Psoas muscle (tissue), 8 donors: ENCODE data around the gene MMP12. TPM values are rescaled to one million over a fixed set of nuclear protein-coding genes. Genes with fewer than 3 reads are reported as not detected.

ENCODE experiments used
- ATAC-seq, 4 donors: fragments of 200-7000 bp; cut with Tn5 transposase; one replicate each; pipeline ENCODE4 v1.9.1; 2020; ENCODE audit warnings: moderate library complexity in 3 of 4, mild to moderate bottlenecking in 2 of 4
- DNase-seq, 2 donors: peaks; one replicate each; pipeline ENCODE4 v3.0.0-alpha.2; 2020
- H3K27ac ChIP-seq: fragments of 200-600 bp; one replicate; pipeline ENCODE4 v1.8.0; 2022
- H3K27me3 ChIP-seq, 3 donors: fragments of 200-600 bp in 1 of 3; one replicate each; pipeline versions ENCODE4 v1.6.1 to v1.8.0; 2013 to 2022; ENCODE audit warnings: low read length in 2 of 3, mild to moderate bottlenecking in 2 of 3, moderate library complexity in 1 of 3; ENCODE audit not compliant: insufficient read depth in 3 of 3
- H3K36me3 ChIP-seq, 2 donors: fragments of 200-600 bp in 1 of 2; one replicate each; pipeline versions ENCODE4 v1.6.1 to v1.8.0; 2013 to 2022; ENCODE audit warnings: low read depth in 1 of 2, mild to moderate bottlenecking in 1 of 2, moderate library complexity in 1 of 2; ENCODE audit not compliant: insufficient read depth in 1 of 2
- H3K4me1 ChIP-seq: fragments of 200-600 bp; one replicate; pipeline ENCODE4 v1.8.0; 2022
- H3K4me3 ChIP-seq: fragments of 200-600 bp; one replicate; pipeline ENCODE4 v1.8.0; 2022; ENCODE audit warnings: mild to moderate bottlenecking
- H3K9me3 ChIP-seq: fragments of 200-600 bp; one replicate; pipeline ENCODE4 v1.8.0; 2022
- WGBS, 3 donors: extraction: QIAGEN DNeasy Blood & Tissue Kit; methylation state at CpG; one replicate each; pipeline versions ENCODE4 v1.1.6 to v1.1.7; 2013; 5-methylcytosine and 5-hydroxymethylcytosine counted together
- intact Hi-C, 2 donors: fragments of 100-400 bp; cut with DNase I; formaldehyde crosslinking; loops; one replicate each; pipeline versions ENCODE4 v1.11.0 to v1.14.2; 2022
- polyA plus RNA-seq, 3 donors: library from polyadenylated mRNA; stranded (reverse); fragments of 200-250 nt; gene quantifications; one replicate each; pipeline ENCODE4 v1.2.3, GENCODE V29; 2013
- total RNA-seq, 4 donors: library from RNA; stranded (reverse); fragmentation: NEBNext Ultra II Directional in 2 of 4; extraction: Animal tissue kit (Norgen Biotek cat#: 25700) in 2 of 4; gene quantifications; one replicate each; pipeline versions ENCODE4 v1.2.1 to v1.2.4, GENCODE V29; 2021 to 2023
- TF ChIP-seq, protein P1 (sequence below): fragments of 200-600 bp; IDR thresholded peaks from one replicate; pipeline ENCODE4 v1.8.0; 2022; ENCODE audit warnings: antibody characterized with exemption
- donor health status: healthy with polysubstance abuse.
- donor health status: DM: no; HTN: no; CAD: no; lungs with moderate emphysema.
- donor health status: Bipolar disorder and iron deficiency.
- donor health status: healthy.
- donor health status: DM: yes; HTN: yes; CAD: no.
- donor health status: DM: no; HTN: no; CAD: no.
- donor health status: DM: no; HTN: no; CAD: no.
- donor health status: DM: yes; HTN: yes; CAD: no.

The MMP12 gene
- total and polyA plus RNA-seq, 7 donors = not detected

DNA sequence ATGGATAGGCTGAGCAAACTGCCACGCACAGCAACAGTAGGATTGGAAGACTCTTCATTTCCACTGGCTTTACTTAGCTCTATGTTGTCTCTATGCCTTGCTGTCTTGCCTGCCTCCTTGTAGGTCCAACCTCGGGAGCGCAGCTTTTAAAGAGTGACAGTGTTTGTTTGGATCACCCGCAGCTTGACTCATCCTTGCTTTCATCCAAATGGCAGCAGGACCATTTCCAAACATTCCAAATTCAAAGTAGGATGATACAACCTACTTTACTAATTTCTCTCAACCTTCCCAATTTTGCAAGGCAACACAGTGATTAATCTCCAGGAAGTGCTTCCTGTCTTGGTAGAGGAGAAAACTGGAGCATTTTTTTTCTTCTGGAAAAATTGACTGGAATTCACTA is 31.3 kb downstream of the MMP12 start, which contains the start of gene MMP3:
Gene MMP3, minus strand, starts transcription at position 121 of the 400 bp plus-strand sequence. Its CDS starts 63 bp downstream, at position 58.
- Histone ChIP-seq H3K9me3 (no peaks in the 10 kb centered on the region), H3K27me3 (no peaks in the 10 kb centered on the region), H3K27ac (no peak within 1 kb of the TSS), H3K4me3 (no peak within 1 kb of the TSS), H3K36me3 (no peaks in the 10 kb centered on the region), H3K4me1 (no peaks in the 10 kb centered on the region)
- 70 to 82% (median 71%) methylated on average over 4 of the region's 4 CpGs for WGBS, 3 donors
- TF ChIP-seq, protein P1, sequence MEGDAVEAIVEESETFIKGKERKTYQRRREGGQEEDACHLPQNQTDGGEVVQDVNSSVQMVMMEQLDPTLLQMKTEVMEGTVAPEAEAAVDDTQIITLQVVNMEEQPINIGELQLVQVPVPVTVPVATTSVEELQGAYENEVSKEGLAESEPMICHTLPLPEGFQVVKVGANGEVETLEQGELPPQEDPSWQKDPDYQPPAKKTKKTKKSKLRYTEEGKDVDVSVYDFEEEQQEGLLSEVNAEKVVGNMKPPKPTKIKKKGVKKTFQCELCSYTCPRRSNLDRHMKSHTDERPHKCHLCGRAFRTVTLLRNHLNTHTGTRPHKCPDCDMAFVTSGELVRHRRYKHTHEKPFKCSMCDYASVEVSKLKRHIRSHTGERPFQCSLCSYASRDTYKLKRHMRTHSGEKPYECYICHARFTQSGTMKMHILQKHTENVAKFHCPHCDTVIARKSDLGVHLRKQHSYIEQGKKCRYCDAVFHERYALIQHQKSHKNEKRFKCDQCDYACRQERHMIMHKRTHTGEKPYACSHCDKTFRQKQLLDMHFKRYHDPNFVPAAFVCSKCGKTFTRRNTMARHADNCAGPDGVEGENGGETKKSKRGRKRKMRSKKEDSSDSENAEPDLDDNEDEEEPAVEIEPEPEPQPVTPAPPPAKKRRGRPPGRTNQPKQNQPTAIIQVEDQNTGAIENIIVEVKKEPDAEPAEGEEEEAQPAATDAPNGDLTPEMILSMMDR = no peak
- ATAC-seq = no peak
- no peak for DNase-seq
- intact Hi-C loops = no loop called here

DNA sequence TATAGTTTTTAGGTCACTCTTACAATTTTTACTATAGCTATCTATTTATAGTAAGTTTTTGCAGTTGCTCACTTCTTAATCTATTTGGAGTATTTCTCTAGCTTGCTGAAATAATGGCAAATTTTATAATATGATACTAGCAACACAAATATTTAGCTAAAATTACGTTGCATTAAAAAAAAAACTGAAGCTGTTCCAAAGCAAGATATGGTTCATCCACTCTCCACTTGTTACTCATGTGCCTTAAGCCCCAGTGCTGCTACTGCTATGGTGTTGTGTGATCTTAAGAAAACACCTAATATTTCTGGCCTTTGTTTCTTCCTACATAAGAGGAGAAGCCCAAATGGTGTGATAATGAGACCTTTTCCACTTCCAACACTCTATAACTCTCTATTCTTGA is 31.9 kb downstream of the MMP12 start:
- intact Hi-C loops = no loop called here
- DNase-seq (no peak), ATAC-seq (no peak)
- TF ChIP-seq, protein P1 = no peak
- H3K27me3 ChIP-seq = no peaks in the 10 kb centered on the region
- no peaks in the 10 kb centered on the region for H3K36me3 ChIP-seq
- no peaks in the 10 kb centered on the region for H3K9me3 ChIP-seq
- WGBS, 3 donors = 18 to 51% (median 33%) methylated on average over 1 of the region's 1 CpG
- H3K27ac ChIP-seq = no peak overlapping the region
- no peaks in the 10 kb centered on the region for H3K4me1 ChIP-seq
- H3K4me3 ChIP-seq = no peak overlapping the region

DNA sequence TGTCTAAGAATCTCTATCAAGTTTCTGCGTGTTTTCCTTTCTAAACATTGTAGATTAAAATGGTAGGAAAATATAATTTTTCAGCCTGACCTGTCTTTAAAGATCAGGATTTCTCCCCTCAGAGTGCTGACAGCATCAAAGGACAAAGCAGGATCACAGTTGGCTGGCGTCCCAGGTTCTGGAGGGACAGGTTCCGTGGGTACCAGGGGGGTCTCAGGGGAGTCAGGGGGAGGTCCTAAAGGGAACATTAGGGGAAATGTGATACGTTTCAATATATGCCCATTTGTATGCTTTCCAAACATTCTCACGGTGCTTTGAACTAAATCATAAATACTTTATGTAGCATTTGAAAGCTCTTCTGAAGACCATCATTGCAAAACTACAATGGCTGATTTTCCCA is 34.8 kb downstream of the MMP12 start:
- TF ChIP-seq, protein P1 = no peak
- Histone ChIP-seq H3K4me1 (no peaks in the 10 kb centered on the region), H3K36me3 (no peaks in the 10 kb centered on the region), H3K4me3 (no peak overlapping the region), H3K27ac (no peak overlapping the region), H3K9me3 (no peaks in the 10 kb centered on the region), H3K27me3 (no peaks in the 10 kb centered on the region)
- DNase-seq = no peak
- no peak for ATAC-seq
- intact Hi-C loops = no loop called here
- WGBS, 3 donors = 22 to 27% (median 22%) methylated on average over 5 of the region's 5 CpGs

DNA sequence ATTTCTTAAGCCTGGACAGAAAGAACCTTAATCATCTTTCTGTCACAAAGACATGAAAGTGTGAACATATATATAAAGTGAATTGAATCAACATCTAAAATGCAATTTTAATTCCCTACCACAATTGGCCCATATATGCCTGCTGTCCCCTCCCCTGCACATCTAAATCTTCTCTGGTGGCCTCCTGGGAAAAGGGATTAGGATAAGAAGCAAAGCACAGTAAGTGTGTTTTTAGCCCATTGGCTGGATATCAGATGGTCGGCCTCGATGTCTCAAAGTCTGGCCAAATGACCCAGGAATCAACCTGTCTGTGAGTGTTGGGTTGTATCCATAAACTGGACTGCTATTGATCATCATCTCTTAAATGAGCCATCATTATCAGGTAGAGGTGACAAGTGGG is 37.1 kb downstream of the MMP12 start:
- no peak overlapping the region for H3K4me3 ChIP-seq
- no peaks in the 10 kb centered on the region for H3K27me3 ChIP-seq
- H3K27ac ChIP-seq = no peak overlapping the region
- no peaks in the 10 kb centered on the region for H3K9me3 ChIP-seq
- ATAC-seq (no peak), DNase-seq (no peak)
- 20 to 42% (median 30%) methylated on average over 2 of the region's 2 CpGs for WGBS, 3 donors
- TF ChIP-seq, protein P1 = no peak
- no peaks in the 10 kb centered on the region for H3K4me1 ChIP-seq
- no peaks in the 10 kb centered on the region for H3K36me3 ChIP-seq
- intact Hi-C loops = no loop called here

DNA sequence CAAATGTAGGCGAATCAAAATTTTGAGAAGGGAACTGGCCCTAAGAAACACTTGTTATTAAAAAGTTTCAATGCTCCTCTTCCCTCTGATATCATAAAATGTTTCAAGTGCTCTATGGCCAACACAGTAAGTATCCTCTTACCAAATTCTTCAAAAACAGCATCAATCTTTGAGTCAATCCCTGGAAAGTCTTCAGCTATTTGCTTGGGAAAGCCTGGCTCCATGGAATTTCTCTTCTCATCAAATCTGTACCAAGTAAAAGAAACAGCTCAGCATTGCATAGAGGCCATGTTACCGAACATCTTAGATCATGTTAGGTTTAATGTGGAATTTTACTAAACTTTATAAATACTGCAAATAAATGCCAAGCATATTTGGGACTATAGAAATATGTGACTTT is 37.6 kb downstream of the MMP12 start:
- WGBS, 3 donors = 58 to 73% (median 67%) methylated on average over 2 of the region's 2 CpGs
- H3K4me3 ChIP-seq = no peak overlapping the region
- H3K27me3 ChIP-seq = no peaks in the 10 kb centered on the region
- ATAC-seq (no peak), DNase-seq (no peak)
- TF ChIP-seq, protein P1 = no peak
- no peaks in the 10 kb centered on the region for H3K36me3 ChIP-seq
- no peaks in the 10 kb centered on the region for H3K4me1 ChIP-seq
- intact Hi-C loops = no loop called here
- H3K9me3 ChIP-seq = no peaks in the 10 kb centered on the region
- no peak overlapping the region for H3K27ac ChIP-seq
